ENCODE data around the gene RPUSD3.

DNA sequence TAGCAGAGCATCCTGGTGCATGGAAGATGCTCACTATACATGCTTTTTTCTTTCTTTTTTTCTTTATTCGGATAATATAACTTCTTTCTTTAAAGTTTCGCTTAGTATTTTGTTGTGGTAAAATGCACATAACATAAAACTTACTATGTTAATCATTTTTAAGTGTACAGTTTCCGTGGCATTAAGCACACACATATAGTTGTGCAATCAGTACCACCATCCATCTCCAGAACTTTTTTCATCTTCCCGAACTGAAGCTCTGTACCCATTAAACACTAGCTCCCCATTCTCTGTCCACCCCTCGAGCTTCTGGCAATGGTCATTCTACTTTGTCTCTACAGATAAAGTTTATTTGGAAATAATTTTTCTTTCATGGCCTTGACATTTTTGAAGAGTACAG lies 45.6 kb upstream of the RPUSD3 start:
- no peak for TF ChIP-seq JUND (IDR thresholded peaks at IDR 0.05)
- no peak for TF ChIP-seq EGR1 (IDR thresholded peaks at IDR 0.05; ENCODE audit: low read depth in 2 of 2)
- no peak for TF ChIP-seq RAD21 (IDR thresholded peaks at IDR 0.05)
- TF ChIP-seq, protein P1, sequence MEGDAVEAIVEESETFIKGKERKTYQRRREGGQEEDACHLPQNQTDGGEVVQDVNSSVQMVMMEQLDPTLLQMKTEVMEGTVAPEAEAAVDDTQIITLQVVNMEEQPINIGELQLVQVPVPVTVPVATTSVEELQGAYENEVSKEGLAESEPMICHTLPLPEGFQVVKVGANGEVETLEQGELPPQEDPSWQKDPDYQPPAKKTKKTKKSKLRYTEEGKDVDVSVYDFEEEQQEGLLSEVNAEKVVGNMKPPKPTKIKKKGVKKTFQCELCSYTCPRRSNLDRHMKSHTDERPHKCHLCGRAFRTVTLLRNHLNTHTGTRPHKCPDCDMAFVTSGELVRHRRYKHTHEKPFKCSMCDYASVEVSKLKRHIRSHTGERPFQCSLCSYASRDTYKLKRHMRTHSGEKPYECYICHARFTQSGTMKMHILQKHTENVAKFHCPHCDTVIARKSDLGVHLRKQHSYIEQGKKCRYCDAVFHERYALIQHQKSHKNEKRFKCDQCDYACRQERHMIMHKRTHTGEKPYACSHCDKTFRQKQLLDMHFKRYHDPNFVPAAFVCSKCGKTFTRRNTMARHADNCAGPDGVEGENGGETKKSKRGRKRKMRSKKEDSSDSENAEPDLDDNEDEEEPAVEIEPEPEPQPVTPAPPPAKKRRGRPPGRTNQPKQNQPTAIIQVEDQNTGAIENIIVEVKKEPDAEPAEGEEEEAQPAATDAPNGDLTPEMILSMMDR (IDR thresholded peaks at IDR 0.05; ENCODE audit: low read depth, low read length, missing input control) = no peak
- TF ChIP-seq, protein P2, sequence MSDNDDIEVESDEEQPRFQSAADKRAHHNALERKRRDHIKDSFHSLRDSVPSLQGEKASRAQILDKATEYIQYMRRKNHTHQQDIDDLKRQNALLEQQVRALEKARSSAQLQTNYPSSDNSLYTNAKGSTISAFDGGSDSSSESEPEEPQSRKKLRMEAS (IDR thresholded peaks at IDR 0.05) = no peak
- TF ChIP-seq FOXA1 (IDR thresholded peaks at IDR 0.05) = no peak
- no peak for TF ChIP-seq TAF1 (conservative IDR thresholded peaks at IDR 0.05)
- TF ChIP-seq, protein P3, sequence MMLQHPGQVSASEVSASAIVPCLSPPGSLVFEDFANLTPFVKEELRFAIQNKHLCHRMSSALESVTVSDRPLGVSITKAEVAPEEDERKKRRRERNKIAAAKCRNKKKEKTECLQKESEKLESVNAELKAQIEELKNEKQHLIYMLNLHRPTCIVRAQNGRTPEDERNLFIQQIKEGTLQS (IDR thresholded peaks at IDR 0.05) = no peak
- TF ChIP-seq, protein P4, sequence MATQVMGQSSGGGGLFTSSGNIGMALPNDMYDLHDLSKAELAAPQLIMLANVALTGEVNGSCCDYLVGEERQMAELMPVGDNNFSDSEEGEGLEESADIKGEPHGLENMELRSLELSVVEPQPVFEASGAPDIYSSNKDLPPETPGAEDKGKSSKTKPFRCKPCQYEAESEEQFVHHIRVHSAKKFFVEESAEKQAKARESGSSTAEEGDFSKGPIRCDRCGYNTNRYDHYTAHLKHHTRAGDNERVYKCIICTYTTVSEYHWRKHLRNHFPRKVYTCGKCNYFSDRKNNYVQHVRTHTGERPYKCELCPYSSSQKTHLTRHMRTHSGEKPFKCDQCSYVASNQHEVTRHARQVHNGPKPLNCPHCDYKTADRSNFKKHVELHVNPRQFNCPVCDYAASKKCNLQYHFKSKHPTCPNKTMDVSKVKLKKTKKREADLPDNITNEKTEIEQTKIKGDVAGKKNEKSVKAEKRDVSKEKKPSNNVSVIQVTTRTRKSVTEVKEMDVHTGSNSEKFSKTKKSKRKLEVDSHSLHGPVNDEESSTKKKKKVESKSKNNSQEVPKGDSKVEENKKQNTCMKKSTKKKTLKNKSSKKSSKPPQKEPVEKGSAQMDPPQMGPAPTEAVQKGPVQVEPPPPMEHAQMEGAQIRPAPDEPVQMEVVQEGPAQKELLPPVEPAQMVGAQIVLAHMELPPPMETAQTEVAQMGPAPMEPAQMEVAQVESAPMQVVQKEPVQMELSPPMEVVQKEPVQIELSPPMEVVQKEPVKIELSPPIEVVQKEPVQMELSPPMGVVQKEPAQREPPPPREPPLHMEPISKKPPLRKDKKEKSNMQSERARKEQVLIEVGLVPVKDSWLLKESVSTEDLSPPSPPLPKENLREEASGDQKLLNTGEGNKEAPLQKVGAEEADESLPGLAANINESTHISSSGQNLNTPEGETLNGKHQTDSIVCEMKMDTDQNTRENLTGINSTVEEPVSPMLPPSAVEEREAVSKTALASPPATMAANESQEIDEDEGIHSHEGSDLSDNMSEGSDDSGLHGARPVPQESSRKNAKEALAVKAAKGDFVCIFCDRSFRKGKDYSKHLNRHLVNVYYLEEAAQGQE (IDR thresholded peaks at IDR 0.05) = no peak
- TF ChIP-seq GABPA (IDR thresholded peaks at IDR 0.05 in 1 of 2, conservative IDR thresholded peaks at IDR 0.05 in 1 of 2) = no peak
- no peak for TF ChIP-seq YY1 (IDR thresholded peaks at IDR 0.05)
- no peak for TF ChIP-seq SP1 (IDR thresholded peaks at IDR 0.05)
- no peak for TF ChIP-seq HNF4A (conservative IDR thresholded peaks at IDR 0.05)
- TF ChIP-seq RXRA (IDR thresholded peaks at IDR 0.05) = no peak
